ENCODE results near the gene EXOC1.
"Not testable (repeated sequence)": the region's sequence is repeated elsewhere in the genome, so short reads cannot be mapped to it uniquely, and the experiment has no call there.

DNA sequence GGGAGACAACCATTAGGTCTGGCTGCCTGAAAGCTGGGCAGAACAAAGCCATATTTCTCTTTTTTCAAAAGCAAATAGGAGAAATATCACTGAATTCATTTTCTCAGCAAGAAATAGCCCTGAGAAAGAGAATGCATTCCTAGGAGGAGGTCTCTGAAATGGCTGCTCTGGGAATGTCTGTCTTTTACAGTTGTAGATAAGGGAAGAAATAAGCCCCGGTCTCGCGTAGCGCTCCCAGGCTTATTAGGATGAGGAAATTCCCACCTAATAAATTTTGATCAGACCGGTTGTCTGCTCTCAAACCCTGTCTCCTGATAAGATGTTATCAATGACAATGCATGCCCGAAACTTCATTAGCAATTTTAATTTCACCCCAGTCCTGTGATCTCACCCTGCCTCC, 82.5 kb downstream of the EXOC1 start:
- TF ChIP-seq, protein P1, sequence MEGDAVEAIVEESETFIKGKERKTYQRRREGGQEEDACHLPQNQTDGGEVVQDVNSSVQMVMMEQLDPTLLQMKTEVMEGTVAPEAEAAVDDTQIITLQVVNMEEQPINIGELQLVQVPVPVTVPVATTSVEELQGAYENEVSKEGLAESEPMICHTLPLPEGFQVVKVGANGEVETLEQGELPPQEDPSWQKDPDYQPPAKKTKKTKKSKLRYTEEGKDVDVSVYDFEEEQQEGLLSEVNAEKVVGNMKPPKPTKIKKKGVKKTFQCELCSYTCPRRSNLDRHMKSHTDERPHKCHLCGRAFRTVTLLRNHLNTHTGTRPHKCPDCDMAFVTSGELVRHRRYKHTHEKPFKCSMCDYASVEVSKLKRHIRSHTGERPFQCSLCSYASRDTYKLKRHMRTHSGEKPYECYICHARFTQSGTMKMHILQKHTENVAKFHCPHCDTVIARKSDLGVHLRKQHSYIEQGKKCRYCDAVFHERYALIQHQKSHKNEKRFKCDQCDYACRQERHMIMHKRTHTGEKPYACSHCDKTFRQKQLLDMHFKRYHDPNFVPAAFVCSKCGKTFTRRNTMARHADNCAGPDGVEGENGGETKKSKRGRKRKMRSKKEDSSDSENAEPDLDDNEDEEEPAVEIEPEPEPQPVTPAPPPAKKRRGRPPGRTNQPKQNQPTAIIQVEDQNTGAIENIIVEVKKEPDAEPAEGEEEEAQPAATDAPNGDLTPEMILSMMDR (IDR thresholded peaks at IDR 0.05) = not testable (repeated sequence)
- TF ChIP-seq POLR2A (IDR thresholded peaks at IDR 0.05) = not testable (repeated sequence)
